ENCODE data around the gene SENP3. TPM values are rescaled to one million over a fixed set of nuclear protein-coding genes. Genes with fewer than 3 reads are reported as not detected.

SENP3 gene
- total and polyA plus RNA-seq, 2 of the 13 experiments (the other 11 are each of a cell fraction or from before 2014, with no cell fraction given): 55.8 to 75.4 TPM

- TF ChIP-seq, protein P1, sequence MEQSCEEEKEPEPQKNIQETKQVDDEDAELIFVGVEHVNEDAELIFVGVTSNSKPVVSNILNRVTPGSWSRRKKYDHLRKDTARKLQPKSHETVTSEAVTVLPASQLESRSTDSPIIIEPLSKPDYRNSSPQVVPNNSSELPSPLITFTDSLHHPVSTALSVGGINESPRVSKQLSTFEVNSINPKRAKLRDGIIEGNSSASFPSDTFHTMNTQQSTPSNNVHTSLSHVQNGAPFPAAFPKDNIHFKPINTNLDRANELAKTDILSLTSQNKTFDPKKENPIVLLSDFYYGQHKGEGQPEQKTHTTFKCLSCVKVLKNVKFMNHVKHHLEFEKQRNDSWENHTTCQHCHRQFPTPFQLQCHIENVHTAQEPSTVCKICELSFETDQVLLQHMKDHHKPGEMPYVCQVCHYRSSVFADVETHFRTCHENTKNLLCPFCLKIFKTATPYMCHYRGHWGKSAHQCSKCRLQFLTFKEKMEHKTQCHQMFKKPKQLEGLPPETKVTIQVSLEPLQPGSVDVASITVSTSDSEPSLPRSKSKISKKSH (CRISPR knock-in tag; IDR thresholded peaks at IDR 0.05; ENCODE audit: borderline replicate concordance): peak; percentile 19; the same call in 1 of the 2 replicates
- no peak for TF ChIP-seq TRIM24 (CRISPR knock-in tag; IDR thresholded peaks at IDR 0.05)
- TF ChIP-seq E2F2 (CRISPR knock-in tag; IDR thresholded peaks at IDR 0.05; ENCODE audit: borderline replicate concordance): no peak
- TF ChIP-seq ZSCAN20 (CRISPR knock-in tag; IDR thresholded peaks at IDR 0.05; ENCODE audit: borderline replicate concordance): no peak
- peak; percentile 29 for TF ChIP-seq HNRNPLL (IDR thresholded peaks at IDR 0.05; ENCODE audit: low read depth, low read length, poor library complexity, severe bottlenecking)
- no peak for TF ChIP-seq NR2F6 (IDR thresholded peaks at IDR 0.05)
- no peak for TF ChIP-seq NR2F6 (CRISPR knock-in tag; IDR thresholded peaks at IDR 0.05)
- no peak for TF ChIP-seq HDAC6 (IDR thresholded peaks at IDR 0.05; ENCODE audit: low read depth, low read length)
- TF ChIP-seq CEBPB (IDR thresholded peaks at IDR 0.05; ENCODE audit: borderline replicate concordance, low read depth, low read length): no peak
- peak; percentile 5; the same call in 1 of the 2 replicates for TF ChIP-seq ZNF543 (CRISPR knock-in tag; IDR thresholded peaks at IDR 0.05)
- TF ChIP-seq ZNF354B (CRISPR knock-in tag; IDR thresholded peaks at IDR 0.05): no peak
- no peak for TF ChIP-seq PTBP1 (IDR thresholded peaks at IDR 0.05; ENCODE audit: low read depth, low read length, poor library complexity, severe bottlenecking)
- TF ChIP-seq ZSCAN29 (CRISPR knock-in tag; conservative IDR thresholded peaks at IDR 0.05): 0 out of 2 replicates have a peak, but pooled peaks have one; percentile 4
- TF ChIP-seq JUND (CRISPR knock-in tag; IDR thresholded peaks at IDR 0.05): no peak
- no peak; the same call in 1 of the 2 replicates for TF ChIP-seq SRY (CRISPR knock-in tag; IDR thresholded peaks at IDR 0.05)
- no peak for TF ChIP-seq MYNN (CRISPR knock-in tag; IDR thresholded peaks at IDR 0.05; ENCODE audit: low read depth)
- TF ChIP-seq DRAP1 (CRISPR knock-in tag; IDR thresholded peaks at IDR 0.05): no peak
- TF ChIP-seq, protein P2, sequence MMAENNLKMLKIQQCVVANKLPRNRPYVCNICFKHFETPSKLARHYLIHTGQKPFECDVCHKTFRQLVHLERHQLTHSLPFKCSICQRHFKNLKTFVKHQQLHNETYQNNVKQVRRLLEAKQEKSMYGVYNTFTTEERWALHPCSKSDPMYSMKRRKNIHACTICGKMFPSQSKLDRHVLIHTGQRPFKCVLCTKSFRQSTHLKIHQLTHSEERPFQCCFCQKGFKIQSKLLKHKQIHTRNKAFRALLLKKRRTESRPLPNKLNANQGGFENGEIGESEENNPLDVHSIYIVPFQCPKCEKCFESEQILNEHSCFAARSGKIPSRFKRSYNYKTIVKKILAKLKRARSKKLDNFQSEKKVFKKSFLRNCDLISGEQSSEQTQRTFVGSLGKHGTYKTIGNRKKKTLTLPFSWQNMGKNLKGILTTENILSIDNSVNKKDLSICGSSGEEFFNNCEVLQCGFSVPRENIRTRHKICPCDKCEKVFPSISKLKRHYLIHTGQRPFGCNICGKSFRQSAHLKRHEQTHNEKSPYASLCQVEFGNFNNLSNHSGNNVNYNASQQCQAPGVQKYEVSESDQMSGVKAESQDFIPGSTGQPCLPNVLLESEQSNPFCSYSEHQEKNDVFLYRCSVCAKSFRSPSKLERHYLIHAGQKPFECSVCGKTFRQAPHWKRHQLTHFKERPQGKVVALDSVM (CRISPR knock-in tag; IDR thresholded peaks at IDR 0.05): no peak
- no peak for TF ChIP-seq RARA (CRISPR knock-in tag; IDR thresholded peaks at IDR 0.05)
- TF ChIP-seq ARNTL (CRISPR knock-in tag; IDR thresholded peaks at IDR 0.05): no peak; the same call in 1 of the 2 replicates
- TF ChIP-seq NFIC (IDR thresholded peaks at IDR 0.05; ENCODE audit: low read length): no peak
- no peak for TF ChIP-seq IKZF1 (IDR thresholded peaks at IDR 0.05)
These were observed 617 bp upstream of the SENP3 start (continued) for GRCh38 chr17:7561028-7561575.
